NCI-H146 (cell line): Measurements from ENCODE around the gene DBN1.
"Not testable (repeated sequence)": the region's sequence is repeated elsewhere in the genome, so short reads cannot be mapped to it uniquely, and the experiment has no call there.

Source experiments
- DNase-seq: peaks from one replicate; lab custom pipeline; 2025; lab: John Stamatoyannopoulos, UW

DBN1 gene

DNA sequence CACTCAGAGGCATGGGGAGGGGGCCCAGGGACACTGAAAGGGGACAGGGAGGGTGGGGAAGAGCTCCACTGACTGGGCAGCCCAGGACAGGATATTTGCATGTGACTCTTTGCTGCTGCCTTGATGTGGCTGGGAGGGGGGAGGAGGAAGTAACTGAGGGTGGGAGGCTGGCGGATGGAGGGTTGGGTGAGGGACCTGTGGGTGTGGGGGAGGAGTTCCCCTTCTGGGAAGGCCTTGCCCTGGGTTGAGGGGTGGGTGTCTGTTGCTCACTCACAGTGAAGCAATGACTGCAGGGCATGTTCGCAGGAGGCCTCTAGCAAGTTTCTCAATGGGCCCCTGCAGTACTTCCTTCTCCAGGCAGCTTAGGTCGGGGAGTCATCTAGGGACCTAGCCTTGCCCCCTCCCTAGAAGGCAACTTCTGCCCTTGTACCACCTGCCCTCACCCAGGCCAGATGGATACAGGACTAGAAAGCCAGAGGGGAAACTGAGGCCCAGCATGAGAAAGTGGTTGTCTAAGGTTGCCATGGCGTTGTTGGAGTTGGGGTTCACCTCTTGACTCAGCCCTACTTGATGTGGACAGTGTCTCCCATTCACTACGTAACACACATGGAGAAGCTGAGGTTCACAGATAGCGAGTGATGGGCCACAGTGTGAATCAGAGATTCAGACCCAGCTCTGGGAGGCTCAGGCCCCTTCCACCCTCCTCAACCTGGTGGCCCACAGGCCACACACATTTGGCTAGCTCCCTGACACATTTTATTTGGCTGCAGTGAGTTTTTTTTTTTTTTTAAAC is 44.0 kb downstream of the DBN1 start:
- no peak for DNase-seq

DNA sequence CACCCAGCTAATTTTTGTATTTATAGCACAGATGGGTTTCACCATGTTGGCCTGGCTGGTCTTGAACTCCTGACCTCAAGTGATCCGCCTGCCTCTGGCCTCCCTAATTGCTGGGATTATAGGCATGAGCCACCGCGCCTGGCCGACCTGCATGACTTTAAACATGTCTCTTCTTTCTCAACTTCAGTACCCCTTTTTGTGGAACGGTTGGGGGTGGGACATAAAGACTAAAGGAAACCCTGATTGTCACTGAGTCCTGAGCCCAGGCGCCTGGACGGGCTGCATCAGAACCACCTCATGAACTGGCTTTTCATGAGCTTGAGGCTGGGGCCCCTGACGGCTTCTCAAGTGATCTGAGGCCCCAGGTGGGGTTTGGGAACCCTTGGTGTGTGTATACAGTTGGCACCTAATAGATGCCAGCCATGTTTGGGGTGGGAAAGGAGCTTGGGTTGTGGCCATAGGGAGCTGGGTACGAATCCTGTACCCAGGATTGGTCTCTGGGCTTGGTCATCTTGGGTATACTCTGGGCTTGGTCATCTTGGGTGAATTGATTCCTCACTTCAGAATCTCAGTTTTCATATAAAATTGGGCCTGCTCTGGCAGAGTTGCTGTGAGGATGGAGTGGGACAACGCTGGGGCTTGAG is 44.7 kb downstream of the DBN1 start:
- no peak for DNase-seq

DNA sequence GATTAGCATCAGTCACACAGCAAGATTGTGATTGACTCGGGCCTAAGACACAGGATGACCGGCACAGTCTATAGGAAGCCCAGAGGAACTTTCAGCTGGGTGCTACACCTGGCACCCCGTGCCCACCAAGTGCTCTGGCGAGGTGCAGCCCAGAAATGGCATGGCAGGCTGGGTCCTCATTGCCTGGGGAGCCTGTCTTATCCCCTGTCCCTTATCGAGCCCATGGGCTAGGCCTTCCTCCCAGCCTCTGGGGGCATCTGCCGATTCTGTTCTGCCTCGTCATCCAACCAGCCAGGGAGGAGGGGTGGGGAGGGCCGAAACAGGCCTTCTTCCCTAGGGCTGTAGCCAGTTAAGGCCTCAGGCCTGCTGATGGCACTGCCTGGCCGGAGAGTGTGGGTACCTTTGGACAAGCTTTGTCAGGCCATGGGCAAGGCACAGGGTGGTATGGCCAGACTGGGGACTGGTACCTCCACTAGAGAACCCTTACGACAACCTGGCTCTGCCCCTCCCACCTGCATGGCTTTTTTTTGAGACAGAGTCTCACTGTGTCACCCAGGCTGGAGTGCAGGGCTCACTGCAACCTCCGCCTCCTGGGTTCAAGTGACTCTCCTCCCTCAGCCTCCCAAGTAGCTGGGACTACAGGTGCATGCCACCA is 45.4 kb downstream of the DBN1 start:
- DNase-seq: no peak

DNA sequence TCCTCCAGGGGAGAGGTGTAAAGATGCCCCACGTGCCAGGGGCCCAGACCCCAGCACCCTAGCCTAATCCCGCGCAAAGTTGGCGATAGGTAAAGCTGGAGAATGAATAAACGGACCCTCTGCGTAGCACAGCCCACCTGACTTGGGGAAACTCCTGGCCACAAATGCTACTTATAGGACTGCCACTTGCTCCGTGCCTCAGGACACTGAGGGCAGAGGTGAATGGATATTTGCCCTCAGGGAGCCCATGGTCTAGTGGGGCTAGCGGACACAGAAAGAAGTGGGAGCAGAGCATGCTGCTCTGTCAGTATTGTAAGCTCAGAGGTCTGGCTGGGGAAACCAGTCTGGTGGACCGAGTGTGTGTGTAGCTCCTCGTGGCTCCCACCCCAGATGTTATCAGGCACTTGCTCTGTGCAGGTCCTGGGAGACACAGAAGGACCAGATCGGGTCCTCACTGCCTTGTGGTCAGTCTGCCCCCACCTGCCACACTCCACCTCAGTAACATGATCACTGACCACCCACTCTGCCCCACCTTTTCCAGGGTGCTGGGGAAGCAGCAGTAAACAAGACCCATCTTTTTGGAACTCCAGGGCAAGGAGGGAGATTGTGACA is 46.1 kb downstream of the DBN1 start:
- no peak for DNase-seq

DNA sequence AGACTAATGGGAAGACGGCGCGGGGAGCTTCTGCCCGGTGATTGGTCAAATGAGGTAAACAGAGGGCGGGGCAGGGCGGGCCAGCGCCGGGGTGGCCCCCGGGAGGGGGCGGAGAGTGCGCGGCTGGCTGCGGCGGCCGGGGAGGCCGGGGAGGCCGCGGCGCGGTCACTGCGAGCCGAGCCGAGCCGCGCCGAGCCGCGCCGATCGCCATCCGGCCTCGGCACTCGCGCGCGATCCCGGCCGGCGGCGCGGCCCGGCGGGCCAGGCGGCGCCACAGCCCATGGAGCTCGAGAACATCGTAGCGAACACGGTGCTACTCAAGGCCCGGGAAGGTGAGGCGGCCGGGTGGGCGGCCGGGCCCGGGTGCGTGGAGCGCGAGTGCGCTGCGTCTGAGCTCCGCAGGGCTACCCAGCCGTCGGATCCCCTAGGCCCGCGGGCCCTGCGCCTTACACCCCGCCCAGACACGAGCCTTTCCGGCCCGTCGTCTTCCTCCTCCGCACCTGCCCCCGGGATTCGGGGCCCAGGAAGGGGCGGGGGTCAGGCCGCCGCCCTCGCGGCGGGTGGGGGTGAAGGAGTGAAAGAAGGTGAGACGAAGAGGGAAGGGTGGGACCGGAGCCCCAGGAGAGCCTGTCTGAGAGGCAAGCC is 46.7 kb downstream of the DBN1 start, which contains the start of gene GRK6:
Gene GRK6 (plus strand): TSS at position 111 of the 645 bp plus-strand sequence. CDS start 170 bp downstream, at position 281.
- DNase-seq: peak; percentile 61

DNA sequence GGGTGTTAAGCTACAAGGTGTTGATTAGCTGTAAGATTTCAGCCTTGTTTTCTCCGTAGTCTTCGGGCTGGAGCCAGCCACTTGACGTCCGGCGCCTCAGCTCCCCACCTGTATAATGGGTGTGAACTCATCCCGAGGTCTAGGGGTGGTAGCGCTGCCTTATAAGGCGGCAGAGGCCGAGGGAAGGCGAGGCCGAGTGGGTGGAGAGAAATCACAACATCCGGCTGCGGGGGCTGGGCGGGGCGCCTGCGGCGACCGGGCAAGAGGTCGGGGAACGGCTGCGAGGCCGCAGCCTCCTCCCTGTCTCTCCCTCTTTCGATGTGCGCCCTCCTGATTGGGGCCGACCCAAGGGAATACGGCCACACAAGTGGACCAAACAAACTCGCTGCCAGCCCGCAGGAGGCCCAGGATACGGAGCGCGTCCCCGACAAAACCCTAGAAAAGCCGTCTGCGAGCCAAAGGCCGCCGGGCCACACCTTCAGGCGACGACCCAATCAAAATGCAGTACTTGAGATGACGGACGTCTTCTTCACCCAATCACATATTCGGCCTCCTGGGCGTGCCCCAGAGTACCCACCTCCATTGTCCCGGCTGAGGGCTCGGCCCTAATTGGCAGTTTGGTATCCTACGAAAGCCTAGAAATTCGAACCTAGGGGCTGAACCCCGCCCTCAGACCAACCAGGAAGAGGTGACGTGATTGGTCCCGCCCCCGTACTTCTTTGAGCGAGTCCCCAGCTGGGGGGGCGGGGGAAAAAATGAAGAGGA is 47.5 kb downstream of the DBN1 start:
- peak; percentile 100 for DNase-seq

DNA sequence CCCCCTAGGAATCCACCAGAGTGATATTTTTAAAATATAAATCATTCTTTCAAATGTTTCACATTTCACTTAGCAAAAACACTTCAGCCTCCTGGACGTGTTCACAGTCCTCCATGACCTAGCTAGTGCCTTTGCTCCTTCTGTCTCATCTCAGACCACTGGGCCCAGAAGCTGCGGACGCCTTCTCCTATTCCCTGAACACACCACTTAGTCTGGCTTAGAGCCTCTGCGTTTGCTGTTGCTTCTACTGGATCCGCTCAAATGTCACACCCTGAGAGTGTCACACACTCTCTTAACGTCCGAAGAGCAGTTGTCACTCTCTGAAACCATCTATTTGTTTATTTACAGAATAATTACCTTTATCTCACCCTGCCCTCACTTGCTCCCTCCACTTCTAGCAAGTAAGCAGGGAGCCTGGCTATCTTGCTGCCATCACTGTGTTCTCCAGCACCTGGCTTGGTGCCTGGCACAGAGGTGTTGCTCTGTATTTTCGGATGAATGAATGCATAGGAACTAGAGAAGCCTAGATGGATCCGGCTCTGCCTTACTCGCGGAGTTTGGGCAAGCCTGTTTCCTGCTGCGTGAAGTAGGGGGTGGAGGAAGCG is 48.1 kb downstream of the DBN1 start:
- DNase-seq: peak; percentile 43

DNA sequence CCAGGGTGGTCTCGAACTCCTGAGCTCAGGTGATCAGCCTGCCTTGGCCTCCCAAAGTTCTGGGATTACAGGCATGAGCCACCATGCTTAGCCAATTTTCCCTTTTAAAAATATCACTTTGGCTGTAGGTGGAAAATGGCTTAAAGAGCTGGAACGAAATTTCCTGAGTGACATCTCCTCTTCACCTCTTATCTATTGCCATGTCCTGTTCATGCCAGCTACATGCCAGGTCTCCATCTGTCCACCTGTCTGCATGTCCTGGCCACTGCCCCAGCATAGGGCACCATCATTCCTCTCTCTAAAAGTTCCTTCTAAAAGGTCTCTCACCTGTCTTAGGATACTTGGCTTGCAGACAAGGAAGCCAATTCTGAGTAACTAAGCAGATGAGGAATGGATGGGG is 49.8 kb downstream of the DBN1 start:
- DNase-seq: no peak

DNA sequence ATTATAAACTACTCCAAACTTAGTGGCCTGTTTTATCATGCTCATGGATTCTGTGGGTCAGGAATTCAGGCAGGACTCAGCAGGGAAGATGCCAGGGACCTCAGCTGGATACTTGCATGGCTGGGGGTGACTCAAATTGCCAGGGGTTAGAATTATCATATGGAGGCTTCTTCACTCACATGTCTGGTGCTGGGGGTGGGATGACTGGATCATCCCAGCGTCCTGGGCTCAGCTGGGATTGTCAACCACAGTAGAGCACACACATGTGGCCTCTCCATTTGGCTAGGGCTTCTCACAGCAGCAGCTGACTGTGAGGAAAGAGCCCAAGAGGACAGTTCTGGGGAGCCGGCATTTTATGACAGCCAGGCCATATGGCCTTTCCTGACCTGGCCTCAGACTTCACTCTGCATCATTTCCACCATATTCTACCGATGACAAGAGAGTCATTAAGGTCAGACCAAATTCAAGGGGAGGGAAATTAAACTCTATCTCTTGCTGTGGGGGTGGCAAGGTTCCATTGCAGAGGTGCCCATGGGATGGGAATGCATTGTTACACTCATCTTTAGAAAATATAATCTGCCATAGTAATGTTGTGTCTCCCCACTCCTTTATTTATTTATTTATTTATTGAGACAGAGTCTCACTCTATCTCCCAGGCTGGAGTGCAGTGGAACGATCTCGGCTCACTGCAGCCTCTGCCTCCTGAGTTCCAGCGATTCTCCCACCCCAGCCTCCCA is 52.2 kb downstream of the DBN1 start:
- DNase-seq: no peak

DNA sequence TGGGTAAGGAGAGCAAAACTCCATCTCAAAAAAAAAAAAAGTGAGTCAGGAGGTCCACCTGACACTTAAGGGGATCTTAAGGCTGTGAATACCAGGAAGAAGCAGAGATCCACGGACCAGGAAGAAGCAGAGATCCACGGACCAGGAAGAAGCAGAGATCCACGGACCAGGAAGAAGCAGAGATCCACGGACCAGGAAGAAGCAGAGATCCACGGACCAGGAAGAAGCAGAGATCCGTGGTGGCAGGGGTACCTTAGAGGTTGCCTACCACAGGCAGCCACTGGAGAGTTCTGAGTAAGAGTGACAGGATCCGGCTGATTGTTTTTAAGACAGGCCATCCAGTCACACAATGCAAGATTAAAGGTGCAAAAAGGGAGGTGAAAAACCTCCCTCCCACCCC is 53.0 kb downstream of the DBN1 start:
- not testable (repeated sequence) for DNase-seq

DNA sequence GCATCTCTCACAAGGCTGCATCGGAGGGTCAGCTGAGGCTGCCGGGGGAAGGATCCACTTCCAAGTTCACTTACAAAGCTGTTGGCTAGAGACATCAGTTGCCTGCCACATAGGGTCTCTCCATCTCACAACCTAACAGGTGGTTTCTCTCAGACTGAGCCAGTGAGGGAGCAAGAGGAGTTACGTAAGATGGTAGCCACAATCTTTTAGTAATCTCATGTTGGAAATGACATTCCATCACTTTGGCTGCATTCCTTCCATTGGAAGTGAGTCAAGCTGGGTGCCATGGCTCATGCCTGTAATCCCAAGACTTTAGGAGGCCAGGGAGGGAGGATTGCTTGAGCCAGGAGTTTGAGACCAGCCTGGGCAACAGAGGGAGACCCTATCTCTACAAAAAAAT is 54.4 kb downstream of the DBN1 start:
- no peak for DNase-seq

DNA sequence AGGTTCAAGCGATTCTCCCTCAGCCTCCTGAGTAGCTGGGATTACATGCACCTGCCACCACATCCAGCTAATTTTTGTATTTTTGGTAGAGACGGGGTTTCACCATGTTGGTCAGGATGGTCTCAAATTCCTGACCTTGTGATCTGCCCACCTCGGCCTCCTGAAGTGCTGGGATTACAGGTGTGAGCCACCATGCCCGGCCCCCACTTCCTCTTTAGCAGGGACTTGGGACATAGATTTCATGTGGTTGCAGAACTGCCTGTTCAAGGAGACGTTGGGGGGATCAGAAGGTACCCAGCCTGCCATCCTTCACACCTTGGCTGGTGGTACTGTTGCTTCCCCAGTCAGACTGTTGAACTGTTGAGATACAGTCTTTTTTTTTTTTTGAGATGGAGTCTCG is 56.4 kb downstream of the DBN1 start:
- not testable (repeated sequence) for DNase-seq

DNA sequence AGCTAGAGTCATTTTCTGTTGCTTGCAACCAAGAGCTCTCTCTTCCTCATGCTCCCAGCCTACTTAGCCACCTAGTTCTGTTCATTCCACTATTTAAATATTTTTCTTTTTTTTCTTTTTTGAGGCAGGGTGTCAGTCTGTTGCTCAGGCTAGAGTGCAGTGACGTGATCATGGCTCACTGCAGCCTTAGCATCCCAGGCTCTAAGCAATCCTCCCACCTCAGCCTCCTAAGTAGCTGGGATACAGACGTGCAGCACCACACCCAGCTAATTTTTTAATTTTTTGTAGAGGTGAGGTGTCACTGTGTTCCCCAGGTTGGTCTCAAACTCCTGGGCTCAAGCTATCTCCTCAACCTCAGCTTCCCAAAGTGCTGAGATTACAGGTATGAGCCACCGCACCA is 59.0 kb downstream of the DBN1 start:
- no peak for DNase-seq

DNA sequence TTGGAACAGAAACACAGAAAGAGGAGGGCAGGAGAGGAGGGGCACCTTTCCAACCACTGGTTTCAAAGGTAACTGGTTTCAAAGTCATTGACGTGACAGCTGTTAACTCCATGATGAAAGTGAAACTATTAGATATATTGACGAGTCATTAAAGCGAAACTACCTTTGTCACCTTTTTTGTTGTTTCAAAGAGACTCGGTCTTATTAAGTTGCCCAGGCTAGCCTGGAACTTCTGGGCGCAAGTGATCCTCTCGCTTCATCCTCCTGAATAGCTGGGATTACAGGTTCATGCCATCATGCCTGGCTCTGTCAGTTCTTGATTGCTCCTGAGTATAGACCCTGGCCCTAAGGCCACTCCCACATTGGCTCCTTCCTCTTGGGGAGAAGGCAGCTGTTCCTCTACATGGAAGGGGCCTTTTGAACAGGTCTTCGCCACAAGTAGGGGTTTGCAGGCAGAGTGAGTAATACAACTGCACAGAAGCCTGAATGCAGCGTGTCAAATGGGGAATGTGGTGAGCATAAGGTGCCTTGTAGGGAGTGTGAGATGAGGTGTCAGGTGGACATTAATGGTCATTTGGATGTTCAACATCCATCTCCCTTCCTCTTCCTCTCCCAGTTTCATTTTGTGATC is 60.7 kb downstream of the DBN1 start:
- no peak for DNase-seq

DNA sequence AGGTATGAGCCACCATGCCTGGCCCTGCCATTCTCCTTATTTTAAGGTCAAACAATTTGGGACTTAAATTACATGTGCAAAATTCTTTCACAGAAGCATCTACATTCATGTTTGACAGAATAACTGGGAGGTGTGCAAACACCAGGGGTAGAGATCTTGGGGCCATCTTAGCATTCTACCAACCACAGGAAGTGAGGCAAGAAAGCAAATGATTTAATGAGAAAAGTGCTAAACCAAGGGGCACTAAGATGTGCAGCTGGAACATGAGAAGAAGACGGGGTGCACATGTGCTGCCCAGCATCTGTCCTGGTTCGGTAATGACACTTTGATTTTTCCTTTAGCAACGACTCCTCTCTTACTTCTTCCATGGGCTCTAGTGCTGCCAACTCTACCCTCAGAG is 62.9 kb downstream of the DBN1 start:
- no peak for DNase-seq

DNA sequence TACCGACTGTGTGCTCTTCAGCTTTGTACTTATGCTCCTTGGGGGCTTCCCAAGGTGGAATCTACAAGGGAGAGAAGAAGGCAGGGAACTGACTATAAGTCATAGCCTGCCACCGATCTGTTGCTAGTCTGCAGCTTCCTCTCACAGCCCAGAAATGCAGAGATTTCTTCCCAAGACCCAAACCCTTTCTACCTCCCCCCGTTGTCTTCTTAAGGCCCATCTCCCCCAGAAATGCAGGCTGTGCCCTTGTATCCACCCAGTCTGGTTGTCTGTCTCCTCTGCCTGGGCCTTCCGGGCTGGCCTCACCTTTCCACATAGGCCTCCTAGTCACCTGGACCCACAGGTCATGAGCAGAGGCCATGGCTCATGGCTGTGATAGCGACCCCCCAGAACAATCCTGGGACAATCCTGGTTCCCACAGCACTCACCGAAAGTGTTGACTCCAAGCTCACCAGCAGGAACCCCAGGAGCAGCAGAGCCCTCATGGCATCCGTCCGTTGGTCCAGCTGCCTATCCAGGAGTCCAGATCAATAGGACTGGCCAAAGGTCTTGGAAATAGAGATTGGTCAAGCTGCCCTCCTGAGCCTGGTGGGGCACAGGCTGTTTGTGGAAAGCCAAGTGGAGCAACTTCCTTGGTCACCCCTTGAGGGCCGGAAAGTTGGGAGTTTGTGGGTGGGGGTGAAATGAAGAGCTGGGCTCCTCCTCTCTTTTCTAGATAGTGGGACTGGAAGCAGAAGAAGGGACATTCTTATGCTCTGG is 64.2 kb downstream of the DBN1 start, which contains the start of gene F12:
Gene F12 (minus strand): TSS at position 522 of the 759 bp plus-strand sequence. CDS start 37 bp downstream, at position 485.
- DNase-seq: no peak
